Dendritic cell treated with granulocyte-macrophage colony-stimulating factor and Interleukin-4, amounts not matched to agents 40 ng/mL and 50 ng/mL, for 4 days (primary cell): Measurements from ENCODE around the gene RHOC.

Source experiments
- H3K27ac Mint-ChIP-seq: one replicate; pipeline ENCODE4 v1.8.0; 2022; ENCODE audit warnings: mild to moderate bottlenecking, mixed read lengths
- H3K27me3 Mint-ChIP-seq: one replicate; pipeline ENCODE4 v1.8.0; 2022; ENCODE audit warnings: mild to moderate bottlenecking, mixed read lengths
- H3K36me3 Mint-ChIP-seq: one replicate; pipeline ENCODE4 v1.8.0; 2022; ENCODE audit warnings: low read depth, mixed read lengths
- H3K4me1 Mint-ChIP-seq: one replicate; pipeline ENCODE4 v1.8.0; 2022; ENCODE audit warnings: low read depth, mixed read lengths
- H3K4me3 Mint-ChIP-seq: one replicate; pipeline ENCODE4 v1.8.0; 2022; ENCODE audit warnings: mild to moderate bottlenecking, moderate library complexity, mixed read lengths
- H3K9me3 Mint-ChIP-seq: one replicate; pipeline ENCODE4 v1.8.0; 2022; ENCODE audit warnings: mixed read lengths
- intact Hi-C: fragments of 100-400 bp; cut with micrococcal nuclease; formaldehyde crosslinking; loops from one replicate; pipeline ENCODE4 v1.15.0; 2022

The RHOC gene

DNA sequence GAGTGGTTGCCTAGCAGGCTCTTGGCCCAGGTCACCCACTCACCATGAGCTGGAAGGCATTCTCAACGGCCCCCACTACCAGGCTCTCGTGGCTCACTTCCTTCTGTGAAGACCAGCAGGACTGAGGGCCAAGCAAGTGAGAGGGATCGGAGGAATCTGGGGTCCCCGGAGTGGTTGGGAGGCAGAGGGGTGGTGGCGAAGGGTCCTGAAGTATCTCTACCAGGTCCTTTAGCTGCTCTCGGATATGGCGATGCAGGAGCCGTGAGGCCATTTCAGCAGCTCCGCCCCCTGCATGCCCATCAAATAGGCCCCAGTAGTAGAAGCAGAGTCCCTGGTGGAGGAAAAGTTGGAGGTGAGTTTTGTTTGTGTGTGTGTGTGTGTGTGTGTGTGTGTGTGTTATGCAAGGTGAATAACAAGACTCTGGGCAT lies 5.8 kb upstream of the RHOC start:
- Mint-ChIP-seq H3K9me3 (no peaks in the 10 kb centered on the region), H3K4me1 (peaks cover 55% of the 10 kb centered on the region), H3K4me3 (no peak overlapping the region), H3K27ac (no peak overlapping the region), H3K27me3 (peaks cover 58% of the 10 kb centered on the region), H3K36me3 (no peaks in the 10 kb centered on the region)
- intact Hi-C loops, result loop anchor here (10.0 kb wide), 1 partner anchor 682 kb away; the partner anchor contains the start of gene MAGI3

DNA sequence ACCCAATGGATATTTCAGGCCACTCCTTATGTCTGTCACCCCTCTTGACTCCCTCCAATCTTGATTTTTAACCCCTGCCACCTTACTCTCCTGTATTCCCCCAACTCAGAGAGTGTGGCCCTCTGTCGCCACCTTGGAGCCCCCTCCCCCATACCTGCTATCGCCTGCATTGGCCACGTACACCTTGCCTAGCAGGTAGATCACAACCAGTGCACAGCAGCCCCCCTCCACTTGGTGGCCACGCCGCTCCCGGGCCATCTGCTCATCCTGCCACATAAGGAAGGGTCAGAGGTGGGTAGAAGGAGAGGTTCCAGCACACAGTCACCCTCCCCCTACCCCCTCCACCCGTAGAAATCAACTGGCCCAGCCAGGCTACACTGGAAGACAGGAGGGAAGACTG lies 5.3 kb upstream of the RHOC start:
- Mint-ChIP-seq H3K9me3 (no peaks in the 10 kb centered on the region), H3K36me3 (no peaks in the 10 kb centered on the region), H3K4me3 (no peak overlapping the region), H3K27me3 (peaks cover 59% of the 10 kb centered on the region), H3K27ac (no peak overlapping the region), H3K4me1 (peaks cover 55% of the 10 kb centered on the region)
- intact Hi-C loops, result loop anchor here (10.0 kb wide), 1 partner anchor 683 kb away; the partner anchor contains the start of gene MAGI3

DNA sequence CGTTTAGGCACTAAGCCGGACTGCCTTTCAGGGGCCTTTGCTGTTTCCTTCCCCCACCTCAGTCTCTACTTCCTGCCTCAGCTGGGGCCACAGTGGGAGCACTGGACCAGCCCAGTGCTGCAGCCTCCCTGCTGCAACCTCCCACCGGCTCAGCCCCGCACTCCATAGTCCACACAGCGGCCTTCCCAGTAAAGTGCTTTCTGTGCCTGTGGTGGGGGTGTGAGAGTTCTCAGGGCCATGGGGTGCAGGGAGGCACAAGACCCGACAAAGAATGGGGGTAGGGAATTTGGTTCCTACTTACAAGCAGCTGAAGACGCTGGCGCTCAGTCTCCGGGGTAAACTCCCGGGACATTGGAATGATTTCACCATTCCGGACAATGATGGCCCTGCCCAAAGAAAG lies 4.7 kb upstream of the RHOC start:
- Mint-ChIP-seq H3K27ac (no peak overlapping the region), H3K36me3 (no peaks in the 10 kb centered on the region), H3K4me1 (peaks cover 52% of the 10 kb centered on the region), H3K27me3 (peaks cover 55% of the 10 kb centered on the region), H3K9me3 (no peaks in the 10 kb centered on the region), H3K4me3 (no peak overlapping the region)
- intact Hi-C loops, result loop anchor here (10.0 kb wide), 1 partner anchor 683 kb away; the partner anchor contains the start of gene MAGI3

DNA sequence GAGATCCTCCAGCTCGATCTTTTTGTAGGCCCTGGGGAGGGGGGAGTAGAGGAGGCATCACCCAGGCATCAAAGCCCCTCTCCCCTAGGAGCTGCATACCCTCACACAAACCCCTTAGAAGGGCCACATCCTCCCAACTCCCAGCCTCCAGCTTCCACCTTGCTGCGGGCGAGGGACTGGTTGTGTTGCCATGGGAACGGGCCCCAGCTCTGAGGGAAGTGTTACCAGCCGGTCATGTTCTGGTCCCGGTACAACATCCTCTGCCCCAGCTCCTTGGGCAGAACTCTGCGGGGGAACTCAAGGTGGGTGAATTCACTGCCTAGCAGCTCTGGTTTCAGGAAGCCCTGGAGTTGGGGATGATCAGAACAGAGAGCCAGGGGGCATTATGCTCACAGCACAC lies 4.1 kb upstream of the RHOC start:
- Mint-ChIP-seq H3K27ac (no peak overlapping the region), H3K4me3 (no peak overlapping the region), H3K4me1 (peaks cover 52% of the 10 kb centered on the region), H3K9me3 (no peaks in the 10 kb centered on the region), H3K27me3 (peaks cover 55% of the 10 kb centered on the region), H3K36me3 (no peaks in the 10 kb centered on the region)
- intact Hi-C loops, result loop anchor here (10.0 kb wide), 1 partner anchor 684 kb away; the partner anchor contains the start of gene MAGI3

DNA sequence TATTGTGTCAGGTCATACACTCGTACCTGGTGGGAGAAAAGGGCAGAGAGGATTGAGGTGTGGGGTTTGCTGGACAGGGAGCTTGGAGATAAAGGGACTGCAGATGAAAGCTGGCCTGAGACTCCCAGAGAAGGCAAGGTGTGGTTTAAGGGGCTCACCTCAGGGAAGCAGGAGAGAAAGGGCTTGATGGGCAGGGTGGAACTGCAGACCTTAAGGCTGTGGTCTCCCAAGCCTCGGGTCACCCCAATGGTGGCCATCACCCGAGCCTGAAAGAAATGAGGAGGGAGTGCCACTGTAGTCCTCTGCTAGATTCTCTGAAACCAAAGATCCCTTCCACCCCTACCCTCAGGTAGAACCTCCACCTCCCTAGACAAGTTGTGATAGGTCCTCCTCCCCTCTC lies 3.7 kb upstream of the RHOC start:
- intact Hi-C loops, result loop anchor here (10.0 kb wide), 1 partner anchor 684 kb away; the partner anchor contains the start of gene MAGI3
- Mint-ChIP-seq H3K4me3 (no peak overlapping the region), H3K9me3 (no peaks in the 10 kb centered on the region), H3K27ac (peak overlapping the region; percentile 50), H3K4me1 (peaks cover 52% of the 10 kb centered on the region), H3K27me3 (peaks cover 56% of the 10 kb centered on the region), H3K36me3 (no peaks in the 10 kb centered on the region)

DNA sequence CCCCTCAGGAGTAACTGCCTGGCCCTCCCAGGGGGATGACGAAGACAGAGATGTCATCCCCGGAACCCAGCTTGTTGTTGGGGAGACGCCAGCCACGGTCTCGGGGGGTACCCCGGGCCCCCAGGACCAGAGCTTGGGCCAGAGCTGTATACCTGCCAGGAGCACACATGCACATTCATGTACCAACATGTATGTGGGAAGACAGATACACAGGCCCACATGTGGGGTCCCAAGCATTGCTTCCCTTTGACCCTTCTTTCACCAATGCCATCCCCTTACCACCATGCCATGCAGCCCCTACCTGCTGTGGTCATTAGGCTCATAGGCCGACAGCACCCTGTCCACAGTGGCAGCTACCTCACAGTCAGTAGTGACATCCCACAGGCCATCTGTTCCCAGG lies 3.2 kb upstream of the RHOC start:
- peak overlapping the region; percentile 50 for H3K27ac Mint-ChIP-seq
- intact Hi-C loops, result loop anchor here (10.0 kb wide), 1 partner anchor 685 kb away; the partner anchor contains the start of gene MAGI3
- no peak overlapping the region for H3K4me3 Mint-ChIP-seq
- H3K9me3 Mint-ChIP-seq, result no peaks in the 10 kb centered on the region
- H3K36me3 Mint-ChIP-seq, result no peaks in the 10 kb centered on the region
- H3K27me3 Mint-ChIP-seq, result peaks cover 58% of the 10 kb centered on the region
- H3K4me1 Mint-ChIP-seq, result peaks cover 53% of the 10 kb centered on the region

DNA sequence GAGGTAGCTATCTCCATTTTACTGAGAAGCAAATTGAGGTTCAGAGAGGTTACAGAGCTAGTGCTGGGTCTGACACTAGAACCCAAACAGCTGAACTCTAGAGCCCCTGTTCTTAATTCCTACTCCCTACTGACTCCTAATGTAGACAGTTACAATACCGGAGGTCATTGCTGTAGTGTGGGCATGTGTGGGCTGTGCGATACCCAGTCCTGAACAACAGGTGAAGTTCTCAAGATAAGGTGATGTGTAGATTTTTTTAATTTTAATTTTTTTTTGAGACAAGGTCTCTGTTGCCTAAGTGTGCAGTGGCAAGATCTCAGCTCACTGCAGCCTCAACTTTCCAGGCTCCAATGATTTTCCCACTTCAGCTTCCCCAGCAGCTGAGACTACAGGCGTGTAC lies 1.6 kb upstream of the RHOC start:
- no peak overlapping the region for H3K4me3 Mint-ChIP-seq
- H3K9me3 Mint-ChIP-seq, result no peaks in the 10 kb centered on the region
- intact Hi-C loops, result loop anchor here (5.0 to 10.0 kb wide), 2 partner anchors 206 to 244 kb away; no protein-coding TSS in a partner anchor
- H3K4me1 Mint-ChIP-seq, result peaks cover 55% of the 10 kb centered on the region
- peaks cover 64% of the 10 kb centered on the region for H3K27me3 Mint-ChIP-seq
- no peaks in the 10 kb centered on the region for H3K36me3 Mint-ChIP-seq
- H3K27ac Mint-ChIP-seq, result no peak overlapping the region

DNA sequence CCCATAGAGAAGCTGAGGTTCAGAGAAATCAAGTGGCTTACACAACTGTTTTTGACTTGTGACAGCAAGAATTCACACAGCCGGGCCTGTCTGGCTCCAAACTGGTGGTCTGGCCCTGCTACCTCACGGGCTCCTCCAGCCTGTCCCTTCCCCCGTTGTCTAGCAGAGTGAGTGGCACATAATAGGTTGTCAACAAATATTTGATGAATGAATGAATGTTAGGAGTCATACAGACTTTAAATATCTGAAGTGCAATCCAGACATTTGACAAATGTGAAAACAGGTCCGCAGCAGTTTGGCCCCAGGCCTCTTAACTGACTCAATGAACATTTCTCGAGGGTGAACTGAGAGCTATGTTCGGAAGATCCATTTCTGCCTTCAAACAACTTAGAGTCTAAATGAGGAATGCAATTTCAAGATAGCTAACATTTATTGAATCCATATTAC lies 1.1 kb upstream of the RHOC start:
- no peak overlapping the region for H3K4me3 Mint-ChIP-seq
- H3K27me3 Mint-ChIP-seq, result peaks cover 64% of the 10 kb centered on the region
- peaks cover 55% of the 10 kb centered on the region for H3K4me1 Mint-ChIP-seq
- H3K36me3 Mint-ChIP-seq, result peaks cover 3% of the 10 kb centered on the region
- no peaks in the 10 kb centered on the region for H3K9me3 Mint-ChIP-seq
- H3K27ac Mint-ChIP-seq, result peak overlapping the region; percentile 64
- intact Hi-C loops, result loop anchor here (5.0 to 10.0 kb wide), 2 partner anchors 206 to 243 kb away; no protein-coding TSS in a partner anchor

DNA sequence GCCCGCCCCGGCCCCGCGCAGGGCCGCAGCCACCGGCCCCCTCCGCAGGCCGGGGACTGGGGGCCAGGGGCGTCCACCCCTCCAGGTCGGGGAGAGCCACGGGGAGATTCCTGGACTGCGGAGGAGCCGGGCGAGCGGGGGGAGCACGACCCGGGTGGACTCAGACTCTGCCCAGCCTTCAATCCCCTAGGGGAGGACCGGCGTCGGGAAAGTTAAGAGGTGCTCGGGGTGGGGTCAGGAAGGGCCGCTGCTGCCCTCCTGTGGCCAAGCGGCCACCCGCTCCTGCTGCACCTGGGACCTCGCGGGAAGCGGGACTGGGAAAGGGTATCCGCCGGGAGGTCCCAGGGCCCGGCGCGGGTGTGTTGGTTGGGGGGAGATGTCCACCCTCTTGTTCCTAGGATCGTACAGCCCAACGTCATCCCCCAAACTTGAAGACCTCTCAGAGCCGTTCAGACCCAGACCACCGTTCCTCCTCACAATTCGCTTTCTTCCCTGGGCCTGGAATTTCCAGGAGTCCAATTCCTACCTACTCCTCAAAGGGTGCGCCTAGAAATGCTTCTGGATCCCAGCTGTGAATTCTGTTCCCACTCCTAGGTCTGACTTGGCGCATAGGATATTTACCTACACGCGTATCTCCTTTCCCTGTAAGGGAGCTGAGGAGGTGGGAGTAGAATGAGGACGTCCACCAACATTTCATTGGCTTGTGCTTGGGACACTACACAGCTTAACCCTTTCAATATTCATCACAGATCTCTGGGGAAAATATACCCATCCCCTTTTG lies 484 bp upstream of the RHOC start:
- H3K4me1 Mint-ChIP-seq, result peaks cover 55% of the 10 kb centered on the region
- H3K9me3 Mint-ChIP-seq, result no peaks in the 10 kb centered on the region
- intact Hi-C loops, result loop anchor here (5.0 to 10.0 kb wide), 2 partner anchors 205 to 243 kb away; no protein-coding TSS in a partner anchor
- peak overlapping the region; percentile 60 for H3K4me3 Mint-ChIP-seq
- H3K27me3 Mint-ChIP-seq, result peaks cover 60% of the 10 kb centered on the region
- peak overlapping the region; percentile 64 for H3K27ac Mint-ChIP-seq
- peaks cover 9% of the 10 kb centered on the region for H3K36me3 Mint-ChIP-seq

DNA sequence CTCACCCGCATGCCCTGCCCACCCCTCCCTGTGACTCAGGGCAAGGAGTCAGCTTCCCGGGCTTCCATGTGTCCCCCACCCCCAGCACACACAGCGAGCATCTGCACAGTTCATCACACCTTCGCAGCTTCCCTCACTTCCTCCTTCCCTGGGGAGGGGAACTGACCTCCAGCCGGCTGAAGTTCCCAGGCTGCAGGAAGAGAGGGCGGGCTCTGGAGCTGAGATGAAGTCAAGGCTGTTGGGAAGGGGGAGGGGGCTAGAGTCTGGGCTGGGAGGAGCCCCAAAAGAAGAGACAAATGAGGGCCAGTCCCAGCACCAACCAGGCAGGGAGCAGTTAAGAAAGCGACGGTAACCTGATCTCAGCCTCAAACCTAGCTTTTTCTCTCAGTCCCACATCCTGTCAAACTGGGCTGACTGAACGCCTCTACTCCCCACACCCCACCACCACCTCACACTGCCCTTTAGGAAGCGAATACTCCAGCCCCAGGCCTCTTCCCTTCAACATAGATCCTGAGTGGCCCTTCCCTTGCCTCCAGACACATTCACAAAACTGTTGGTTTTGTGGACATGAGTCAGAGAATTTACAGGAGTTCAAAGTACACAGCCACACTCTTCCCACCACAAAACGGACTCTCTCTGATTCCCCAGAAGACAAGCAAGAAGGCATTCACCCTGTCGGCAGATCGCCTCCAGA lies 1.8 kb downstream of the RHOC start:
- peak overlapping the region; percentile 60 for H3K4me3 Mint-ChIP-seq
- H3K27ac Mint-ChIP-seq, result peak overlapping the region; percentile 68
- peaks cover 29% of the 10 kb centered on the region for H3K36me3 Mint-ChIP-seq
- H3K27me3 Mint-ChIP-seq, result peaks cover 37% of the 10 kb centered on the region
- intact Hi-C loops, result loop anchor here (2.0 to 10.0 kb wide), 4 partner anchors 30 to 240 kb away; partner anchors contain the start of genes CAPZA1, MOV10 and ST7L
- H3K4me1 Mint-ChIP-seq, result peaks cover 71% of the 10 kb centered on the region
- no peaks in the 10 kb centered on the region for H3K9me3 Mint-ChIP-seq

DNA sequence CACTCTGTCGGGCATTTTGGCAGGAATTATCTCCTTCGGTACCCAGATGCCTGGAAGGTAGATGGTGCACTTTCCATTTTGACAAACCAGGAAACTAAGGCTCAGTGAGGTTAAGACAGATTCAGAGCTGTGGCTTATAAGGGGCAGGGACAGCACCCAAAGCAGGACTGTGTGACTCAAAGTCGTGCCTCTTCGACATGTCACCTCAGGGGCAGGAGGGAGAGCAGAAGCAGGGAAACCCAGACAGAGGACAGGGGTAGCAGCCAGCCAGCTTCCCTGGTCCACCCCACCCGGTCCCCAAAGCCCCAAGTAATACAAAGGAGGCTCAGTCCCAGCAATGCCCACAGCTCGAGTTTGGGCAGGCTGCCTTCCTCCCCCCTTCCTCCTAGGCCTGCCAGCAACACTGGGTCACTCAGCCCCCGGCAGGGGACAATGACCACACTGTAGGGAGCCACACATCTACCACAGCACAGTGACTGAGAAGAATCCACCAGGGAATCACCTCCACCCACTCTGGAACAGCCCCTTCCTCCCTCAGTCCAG lies 2.5 kb downstream of the RHOC start:
- peak overlapping the region; percentile 60 for H3K4me3 Mint-ChIP-seq
- H3K4me1 Mint-ChIP-seq, result peaks cover 77% of the 10 kb centered on the region
- H3K9me3 Mint-ChIP-seq, result no peaks in the 10 kb centered on the region
- H3K27me3 Mint-ChIP-seq, result peaks cover 31% of the 10 kb centered on the region
- intact Hi-C loops, result loop anchor here (2.0 to 10.0 kb wide), 3 partner anchors 30 to 240 kb away; partner anchors contain the start of genes CAPZA1, MOV10 and ST7L
- peaks cover 35% of the 10 kb centered on the region for H3K36me3 Mint-ChIP-seq
- H3K27ac Mint-ChIP-seq, result peak overlapping the region; percentile 68

DNA sequence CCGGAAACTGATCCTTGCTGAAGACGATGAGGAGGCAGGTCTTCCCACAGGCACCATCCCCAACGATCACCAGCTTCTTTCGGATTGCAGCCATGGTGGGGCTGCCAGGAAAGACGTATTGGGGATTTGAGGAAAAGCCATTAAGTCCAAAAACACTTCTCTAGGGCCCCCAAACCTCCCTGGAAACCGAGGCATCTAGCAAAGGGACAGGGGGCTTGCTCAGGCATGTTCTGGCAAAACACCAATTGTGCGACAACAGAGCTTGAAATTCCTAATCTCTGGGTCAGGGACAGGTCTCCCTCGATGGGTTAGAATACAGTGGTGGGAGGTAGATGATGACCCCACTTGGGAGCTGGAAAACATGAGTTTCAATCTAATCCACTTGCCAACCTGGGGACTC lies 3.2 kb downstream of the RHOC start:
- H3K9me3 Mint-ChIP-seq, result no peaks in the 10 kb centered on the region
- peaks cover 24% of the 10 kb centered on the region for H3K27me3 Mint-ChIP-seq
- H3K4me1 Mint-ChIP-seq, result peaks cover 80% of the 10 kb centered on the region
- intact Hi-C loops, result loop anchor here (2.0 to 10.0 kb wide), 3 partner anchors 29 to 239 kb away; partner anchors contain the start of genes CAPZA1, MOV10 and ST7L
- no peak overlapping the region for H3K4me3 Mint-ChIP-seq
- H3K36me3 Mint-ChIP-seq, result peaks cover 41% of the 10 kb centered on the region
- H3K27ac Mint-ChIP-seq, result no peak overlapping the region

DNA sequence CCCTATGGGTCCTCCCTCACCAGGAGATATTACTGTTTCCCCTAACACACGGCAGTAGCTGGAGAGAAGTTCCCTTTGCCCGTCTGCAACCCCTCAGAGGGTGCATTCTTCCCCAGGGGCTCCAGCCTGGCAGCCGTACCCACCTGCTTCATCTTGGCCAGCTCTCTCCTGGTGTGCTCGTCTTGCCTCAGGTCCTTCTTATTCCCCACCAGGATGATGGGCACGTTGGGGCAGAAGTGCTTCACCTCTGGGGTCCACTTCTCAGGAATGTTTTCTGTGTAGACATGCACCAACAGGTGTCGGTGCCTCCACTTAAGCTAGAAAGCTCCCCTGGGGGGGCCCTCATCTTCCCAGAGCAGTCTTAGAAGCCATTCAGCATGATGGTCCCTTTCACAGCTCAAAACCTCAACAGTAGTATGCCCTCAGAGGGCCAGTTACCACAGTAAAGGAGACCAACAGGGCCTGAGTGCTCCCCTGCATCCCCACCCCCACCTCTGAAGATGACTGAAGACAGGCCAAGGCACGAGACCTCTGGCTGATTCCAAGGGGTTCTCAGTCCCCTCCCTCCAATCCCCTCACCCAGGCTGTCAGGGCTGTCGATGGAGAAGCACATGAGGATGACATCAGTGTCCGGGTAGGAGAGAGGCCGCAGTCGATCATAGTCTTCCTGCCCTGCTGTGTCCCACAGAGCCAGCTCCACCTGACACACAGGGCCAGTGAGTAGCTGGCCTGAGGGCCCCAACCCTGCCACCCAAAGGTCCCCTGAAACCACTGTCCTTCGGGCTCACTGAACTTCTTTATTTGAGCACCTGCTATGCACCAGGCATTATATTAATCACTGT lies 4.3 kb downstream of the RHOC start:
- Mint-ChIP-seq H3K4me3 (no peak overlapping the region), H3K27me3 (peaks cover 16% of the 10 kb centered on the region), H3K27ac (peak overlapping the region; percentile 81), H3K9me3 (no peaks in the 10 kb centered on the region), H3K36me3 (peaks cover 51% of the 10 kb centered on the region), H3K4me1 (peaks cover 78% of the 10 kb centered on the region)
- intact Hi-C loops, result loop anchor here (5.0 to 10.0 kb wide), 2 partner anchors 85 to 238 kb away; partner anchors contain the start of genes CAPZA1 and ST7L
